Measurements from ENCODE around the gene FKBP7. TPM values are rescaled to one million over a fixed set of nuclear protein-coding genes. Genes with fewer than 3 reads are reported as not detected.
A peak's percentile ranks its signal among the peaks of the same experiment; 100 is the strongest.
"Not testable (repeated sequence)": the region's sequence is repeated elsewhere in the genome, so short reads cannot be mapped to it uniquely, and the experiment has no call there.

FKBP7 gene, protein sequence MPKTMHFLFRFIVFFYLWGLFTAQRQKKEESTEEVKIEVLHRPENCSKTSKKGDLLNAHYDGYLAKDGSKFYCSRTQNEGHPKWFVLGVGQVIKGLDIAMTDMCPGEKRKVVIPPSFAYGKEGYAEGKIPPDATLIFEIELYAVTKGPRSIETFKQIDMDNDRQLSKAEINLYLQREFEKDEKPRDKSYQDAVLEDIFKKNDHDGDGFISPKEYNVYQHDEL
- 1 to 10 TPM; 1.6 to 1.8 TPM for total RNA-seq

DNA sequence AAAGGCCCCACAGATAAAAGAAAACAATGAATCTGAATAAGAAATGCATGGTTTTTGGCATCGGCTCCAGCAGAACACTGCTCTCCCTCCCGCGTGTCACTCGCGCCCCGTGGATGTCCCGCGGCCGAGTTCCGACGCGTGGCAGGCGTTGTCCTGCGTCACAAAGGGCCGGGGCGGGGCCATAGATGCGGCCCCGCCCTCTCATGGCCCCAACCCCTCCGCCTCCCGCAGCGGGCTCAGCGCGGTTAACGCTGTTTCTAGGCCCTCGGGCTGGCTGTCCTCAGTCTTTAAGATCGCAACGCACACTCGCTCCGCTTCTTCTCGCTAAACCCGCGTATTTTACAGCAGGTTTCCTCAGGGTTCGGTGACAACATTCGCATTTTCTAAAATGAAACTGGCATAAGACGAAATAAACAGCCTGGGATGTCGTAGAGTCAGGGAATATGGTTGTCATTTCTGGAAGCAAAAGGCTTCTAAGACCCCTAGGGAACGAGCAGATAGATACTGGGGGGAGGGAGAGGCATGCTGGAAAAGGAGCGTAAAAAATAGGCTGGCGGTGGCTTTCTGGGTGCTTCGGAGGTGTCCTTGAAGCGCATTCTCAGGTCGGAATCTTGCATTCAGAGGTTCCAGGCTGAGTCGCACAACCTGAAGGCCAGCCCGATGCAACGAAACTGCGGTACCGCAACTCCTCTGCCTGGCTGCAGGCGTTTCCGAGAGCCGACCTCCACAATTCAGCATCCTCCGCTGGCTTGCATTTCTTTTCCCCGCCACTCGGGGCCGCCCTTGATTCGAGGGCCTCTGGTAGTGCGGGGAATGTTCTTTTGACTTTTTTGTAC, at the start of gene FKBP7:
FKBP7 (minus strand) TSS at position 162 of the 836 bp plus-strand sequence; CDS start at position 61, 101 bp downstream.
- Mint-ChIP-seq H3K27ac (peak within 1 kb of the TSS; percentile 99), H3K36me3 (ENCODE audit: low read depth) (peaks cover 6% of the 10 kb centered on the region), H3K4me1 (peaks cover 47% of the 10 kb centered on the region), H3K27me3 (no peaks in the 10 kb centered on the region), H3K9me3 (no peaks in the 10 kb centered on the region), H3K4me3 (peak within 1 kb of the TSS; percentile 95)
- POLR2A ChIA-PET: interaction anchor here (1.0 to 1.9 kb wide), 5 partner anchors 28 to 64 kb away, joined by 3 to 8 read pairs (median 5); partner anchors contain the start of genes PJVK and PRKRA
- CTCF ChIA-PET: interaction anchor here (2.3 kb wide), 1 partner anchor 44 kb away, joined by 15 read pairs; no protein-coding TSS in a partner anchor
- peak; percentile 87 for DNase-seq

DNA sequence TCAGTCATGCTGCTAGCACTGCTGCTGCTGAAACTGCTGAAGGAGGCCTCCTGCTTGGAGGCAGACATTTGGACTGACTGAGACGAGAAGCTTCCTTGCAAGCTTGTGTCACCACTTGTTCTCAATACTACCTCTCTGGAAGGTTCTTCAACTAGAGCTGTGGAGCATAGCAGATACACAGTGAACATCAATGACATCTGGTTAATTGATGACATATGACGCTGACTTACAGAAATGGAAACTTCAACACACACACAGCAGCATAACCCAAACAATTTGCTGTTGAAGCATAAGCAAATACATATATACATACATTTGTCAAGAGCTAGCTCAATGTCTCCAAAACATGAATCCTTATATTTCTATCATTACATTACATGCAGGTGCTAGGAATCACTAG, 49.2 kb upstream of the FKBP7 start:
- CTCF ChIA-PET: no interaction called here

DNA sequence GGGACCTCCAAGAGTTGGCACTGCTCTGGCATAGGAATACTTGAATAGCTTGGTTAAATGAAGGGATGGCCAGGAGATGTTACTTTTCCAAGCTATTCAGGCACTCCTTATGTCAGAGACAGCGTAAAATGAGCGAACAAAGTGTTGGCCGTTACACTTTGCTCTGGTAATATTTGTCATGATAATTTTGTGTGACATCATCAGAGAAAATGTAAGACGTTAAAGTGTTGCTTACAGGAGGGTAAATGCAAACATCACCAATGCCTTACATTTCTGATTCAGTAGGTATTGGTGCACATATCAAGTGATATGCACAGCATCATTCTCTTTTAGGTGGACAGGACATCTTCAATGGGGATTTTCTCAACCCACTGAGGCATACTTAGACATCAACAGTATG, 47.9 kb upstream of the FKBP7 start:
- ChIA-PET CTCF (no interaction called here), POLR2A (no interaction called here)
- Mint-ChIP-seq H3K9me3 (no peaks in the 10 kb centered on the region), H3K4me1 (peaks cover 70% of the 10 kb centered on the region), H3K36me3 (ENCODE audit: low read depth) (peaks cover 33% of the 10 kb centered on the region), H3K27me3 (no peaks in the 10 kb centered on the region), H3K27ac (no peak overlapping the region), H3K4me3 (no peak overlapping the region)
- DNase-seq: no peak

More for the DNA sequence above, 49.2 kb upstream of the FKBP7 start:
- no peaks in the 10 kb centered on the region for H3K27me3 Mint-ChIP-seq
- H3K4me3 Mint-ChIP-seq: no peak overlapping the region
- DNase-seq: no peak
- H3K9me3 Mint-ChIP-seq: no peaks in the 10 kb centered on the region
- H3K27ac Mint-ChIP-seq: peak overlapping the region; percentile 30
- peaks cover 43% of the 10 kb centered on the region for H3K36me3 Mint-ChIP-seq (ENCODE audit: low read depth)
- POLR2A ChIA-PET: no interaction called here
- peaks cover 73% of the 10 kb centered on the region for H3K4me1 Mint-ChIP-seq

DNA sequence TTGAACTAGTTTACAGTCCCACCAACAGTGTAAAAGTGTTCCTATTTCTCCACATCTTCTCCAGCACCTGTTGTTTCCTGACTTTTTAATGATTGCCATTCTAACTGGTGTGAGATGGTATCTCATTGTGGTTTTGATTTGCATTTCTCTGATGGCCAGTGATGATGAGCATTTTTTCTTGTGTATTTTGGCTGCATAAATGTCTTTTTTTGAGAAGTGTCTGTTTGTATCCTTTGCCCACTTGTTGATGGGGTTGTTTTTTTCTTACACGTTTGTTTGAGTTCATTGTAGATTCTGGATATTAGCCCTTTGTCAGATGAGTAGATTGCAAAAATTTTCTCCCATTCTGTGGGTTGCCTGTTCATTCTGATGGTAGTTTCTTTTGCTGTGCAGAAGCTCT, 47.1 kb upstream of the FKBP7 start:
- Mint-ChIP-seq H3K4me1 (peaks cover 69% of the 10 kb centered on the region), H3K4me3 (peak overlapping the region; percentile 33), H3K36me3 (ENCODE audit: low read depth) (peaks cover 26% of the 10 kb centered on the region)
- CTCF ChIA-PET, POLR2A ChIA-PET, H3K27ac Mint-ChIP-seq, H3K9me3 Mint-ChIP-seq, H3K27me3 Mint-ChIP-seq, DNase-seq: not testable (repeated sequence)

DNA sequence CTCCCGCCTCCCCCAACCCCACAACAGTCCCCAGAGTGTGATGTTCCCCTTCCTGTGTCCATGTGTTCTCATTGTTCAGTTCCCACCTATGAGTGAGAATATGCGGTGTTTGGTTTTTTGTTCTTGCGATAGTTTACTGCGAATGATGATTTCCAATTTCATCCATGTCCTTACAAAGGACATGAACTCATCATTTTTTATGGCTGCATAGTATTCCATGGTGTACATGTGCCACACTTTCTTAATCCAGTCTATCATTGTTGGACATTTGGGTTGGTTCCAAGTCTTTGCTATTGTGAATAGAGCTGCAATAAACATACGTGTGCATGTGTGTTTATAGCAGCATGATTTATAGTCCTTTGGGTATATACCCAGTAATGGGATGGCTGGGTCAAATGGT, 46.6 kb upstream of the FKBP7 start:
- Mint-ChIP-seq H3K4me1 (peaks cover 66% of the 10 kb centered on the region), H3K36me3 (ENCODE audit: low read depth) (peaks cover 23% of the 10 kb centered on the region)

DNA sequence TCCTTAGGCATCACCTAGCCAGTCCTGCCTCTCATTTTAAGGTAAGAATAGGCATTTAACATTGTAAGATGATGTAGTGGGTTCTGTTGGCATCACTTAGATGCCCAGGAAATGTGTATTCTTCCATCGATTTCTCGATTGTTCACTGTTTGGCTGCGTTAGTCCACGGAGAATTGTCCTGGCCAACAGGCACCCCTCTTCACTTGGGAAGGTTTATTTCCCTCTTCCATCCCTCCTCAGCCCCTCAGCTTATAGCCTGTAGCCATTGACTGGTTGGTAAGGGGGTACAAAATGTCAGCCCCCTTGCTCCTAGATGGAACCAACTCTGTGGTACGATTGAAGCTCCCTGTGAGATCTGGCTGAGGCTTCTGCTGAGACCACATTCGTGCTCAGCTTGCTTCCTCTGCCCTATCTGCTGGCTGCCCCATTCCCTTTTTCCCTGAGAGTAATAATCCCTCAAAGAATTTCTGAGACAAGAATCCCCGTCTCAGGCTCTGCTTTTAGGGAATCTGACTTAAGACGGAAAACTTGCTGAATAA, 45.3 kb upstream of the FKBP7 start:
- Mint-ChIP-seq H3K9me3 (no peaks in the 10 kb centered on the region), H3K36me3 (ENCODE audit: low read depth) (peaks cover 19% of the 10 kb centered on the region), H3K4me1 (peaks cover 60% of the 10 kb centered on the region), H3K27ac (peak overlapping the region; percentile 80), H3K4me3 (peak overlapping the region; percentile 89), H3K27me3 (no peaks in the 10 kb centered on the region)
- CTCF ChIA-PET: interaction anchor here (1.1 to 3.1 kb wide), 10 partner anchors 9 to 109 kb away, joined by 3 to 15 read pairs (median 4); partner anchors contain the start of genes PJVK, PLEKHA3 and PRKRA
- no peak for DNase-seq
- POLR2A ChIA-PET: interaction anchor here (0.7 to 2.8 kb wide), 8 partner anchors 9 to 126 kb away, joined by 3 to 14 read pairs (median 6); partner anchors contain the start of genes PJVK and PRKRA

More for the DNA sequence above, 46.6 kb upstream of the FKBP7 start:
- H3K27ac Mint-ChIP-seq, H3K27me3 Mint-ChIP-seq, H3K9me3 Mint-ChIP-seq, DNase-seq, CTCF ChIA-PET, H3K4me3 Mint-ChIP-seq, POLR2A ChIA-PET: not testable (repeated sequence)

DNA sequence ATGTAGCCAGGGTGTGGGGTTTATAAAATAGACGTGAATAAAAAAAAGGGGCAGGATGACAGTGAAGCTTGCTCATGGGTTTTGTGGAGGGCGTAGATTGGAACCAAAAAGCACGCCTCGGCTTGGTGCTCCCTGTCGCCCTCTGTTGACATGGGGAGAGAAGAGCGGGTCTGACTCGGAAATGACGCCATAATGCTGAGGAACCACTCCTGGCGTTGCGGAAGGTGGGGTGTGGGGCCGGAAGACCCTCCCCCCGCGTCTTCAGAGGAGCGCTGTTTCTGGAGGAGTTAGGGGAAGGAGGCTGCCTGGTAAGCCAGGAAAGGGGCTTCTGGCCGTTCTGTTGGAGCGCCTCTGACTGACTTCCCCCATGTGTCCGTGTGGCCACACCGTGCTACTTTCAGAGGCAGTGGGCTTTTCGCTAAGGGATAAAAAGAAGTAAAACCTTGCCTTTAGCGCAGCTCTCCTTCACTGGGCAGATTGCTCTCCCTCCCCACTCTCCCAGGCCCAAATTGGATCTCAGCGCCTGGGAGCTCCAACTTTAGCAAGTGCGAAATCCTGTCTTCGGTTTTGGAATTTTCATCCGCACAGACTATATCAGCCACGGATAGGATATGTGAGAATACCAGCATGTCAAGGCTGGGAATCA, 44.7 kb upstream of the FKBP7 start:
- DNase-seq: peak; percentile 88
- ChIA-PET CTCF (interaction anchor here (0.7 to 3.1 kb wide), 14 partner anchors 8 to 1161 kb away, joined by 3 to 15 read pairs (median 4); partner anchors contain the start of genes PJVK, PLEKHA3 and PRKRA), POLR2A (interaction anchor here (1.4 to 2.8 kb wide), 7 partner anchors 8 to 126 kb away, joined by 3 to 14 read pairs (median 8); partner anchors contain the start of genes PJVK and PRKRA)
- H3K9me3 Mint-ChIP-seq: no peaks in the 10 kb centered on the region
- peaks cover 18% of the 10 kb centered on the region for H3K36me3 Mint-ChIP-seq (ENCODE audit: low read depth)
- peak overlapping the region; percentile 80 for H3K27ac Mint-ChIP-seq
- no peaks in the 10 kb centered on the region for H3K27me3 Mint-ChIP-seq
- H3K4me1 Mint-ChIP-seq: peaks cover 57% of the 10 kb centered on the region
- H3K4me3 Mint-ChIP-seq: peak overlapping the region; percentile 89

DNA sequence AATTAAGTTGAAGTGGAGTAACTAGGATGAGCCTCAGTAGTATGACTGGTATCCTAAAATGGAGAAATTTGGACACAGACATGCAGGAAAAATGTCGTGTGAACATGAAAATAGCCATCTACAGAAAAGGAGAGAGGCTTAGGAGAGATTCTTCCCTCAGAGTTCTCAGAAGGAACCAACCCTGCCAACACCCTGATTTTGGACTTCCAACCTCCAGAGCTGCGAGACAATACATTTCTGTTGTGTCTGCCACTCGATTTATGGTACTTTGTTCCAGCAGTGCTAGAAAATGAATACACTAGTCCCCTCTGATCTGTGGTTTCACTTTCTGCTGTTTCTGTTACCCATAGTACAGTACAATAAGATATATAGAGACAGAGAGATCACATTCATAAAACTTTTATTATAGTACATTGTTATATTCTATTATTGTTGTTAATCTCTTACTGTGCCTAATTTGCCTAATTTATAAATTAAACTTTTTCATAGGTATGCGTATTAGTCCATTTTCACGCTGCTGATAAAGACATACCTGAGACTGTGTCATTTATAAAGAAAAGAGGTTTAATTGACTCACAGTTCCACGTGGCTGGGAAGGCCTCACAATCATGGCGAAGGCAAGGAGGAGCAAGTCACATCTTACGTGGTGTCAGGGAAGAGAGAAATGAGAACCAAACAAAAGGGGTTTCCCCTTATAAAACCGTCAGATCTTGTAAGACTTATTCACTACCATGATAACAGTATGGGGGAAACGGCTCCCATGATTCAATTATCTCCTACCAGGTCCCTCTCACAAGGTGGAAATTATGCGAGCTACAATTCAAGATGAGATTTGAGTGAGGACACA, 43.1 kb upstream of the FKBP7 start:
- H3K36me3 Mint-ChIP-seq (ENCODE audit: low read depth): peaks cover 26% of the 10 kb centered on the region
- peaks cover 43% of the 10 kb centered on the region for H3K4me1 Mint-ChIP-seq
- H3K9me3 Mint-ChIP-seq: no peaks in the 10 kb centered on the region
- ChIA-PET CTCF (interaction anchor here (0.7 to 3.1 kb wide), 4 partner anchors 9 to 205 kb away, joined by 3 to 15 read pairs (median 4); partner anchors contain the start of gene PLEKHA3), POLR2A (interaction anchor here (1.0 kb wide), 1 partner anchor 40 kb away, joined by 3 read pairs; no protein-coding TSS in a partner anchor)
- H3K27ac Mint-ChIP-seq: peak overlapping the region; percentile 0
- DNase-seq: no peak
- H3K4me3 Mint-ChIP-seq: no peak overlapping the region
- no peaks in the 10 kb centered on the region for H3K27me3 Mint-ChIP-seq

DNA sequence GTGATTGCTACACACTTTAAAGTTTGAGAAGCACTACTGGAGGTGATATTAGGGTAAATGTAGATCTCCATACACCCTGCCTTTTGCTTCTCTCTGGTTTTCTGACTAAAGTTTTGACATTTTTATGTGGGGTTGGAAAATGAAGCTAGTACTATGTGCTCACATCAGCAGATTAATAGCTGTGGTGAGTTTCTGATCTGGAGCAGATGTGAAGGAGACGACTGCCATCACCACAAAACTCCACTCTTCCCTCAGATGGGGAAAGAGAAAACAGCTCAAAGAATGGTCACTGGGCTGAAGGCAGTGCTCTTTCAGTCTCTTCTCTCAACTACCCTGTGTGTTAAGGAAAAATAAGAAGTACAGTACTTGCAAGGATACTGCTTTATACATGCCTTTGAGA, 39.1 kb upstream of the FKBP7 start:
- no peak for DNase-seq
- no peak overlapping the region for H3K27ac Mint-ChIP-seq
- H3K36me3 Mint-ChIP-seq (ENCODE audit: low read depth): peaks cover 33% of the 10 kb centered on the region
- no peaks in the 10 kb centered on the region for H3K27me3 Mint-ChIP-seq
- ChIA-PET POLR2A (interaction anchor here (1.2 to 1.9 kb wide), 2 partner anchors 10 to 37 kb away, joined by 3 to 4 read pairs; partner anchors contain the start of gene PLEKHA3), CTCF (interaction anchor here (0.7 kb wide), 1 partner anchor 46 kb away, joined by 3 read pairs; no protein-coding TSS in a partner anchor)
- H3K4me3 Mint-ChIP-seq: no peak overlapping the region
- H3K9me3 Mint-ChIP-seq: no peaks in the 10 kb centered on the region
- H3K4me1 Mint-ChIP-seq: peaks cover 40% of the 10 kb centered on the region

DNA sequence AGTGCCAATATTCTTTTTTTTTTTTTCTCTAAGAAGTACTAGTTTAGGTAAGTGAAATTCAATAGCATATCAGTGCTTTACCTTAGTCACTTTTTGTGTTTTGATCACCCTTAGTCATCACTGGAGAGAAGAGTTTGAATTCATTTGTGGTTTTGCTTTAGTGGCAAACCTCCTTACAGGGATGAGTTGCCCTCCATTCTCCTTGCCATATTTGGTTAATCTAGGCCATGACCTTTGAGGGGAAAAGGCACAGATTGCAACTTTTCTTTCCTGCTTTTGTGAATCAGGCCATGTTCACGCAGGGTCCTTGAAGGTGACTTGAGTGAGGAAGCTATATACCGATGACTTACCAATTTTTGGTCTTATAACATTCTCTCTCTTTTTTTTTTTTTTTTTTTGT, 36.3 kb upstream of the FKBP7 start:
- H3K9me3 Mint-ChIP-seq: no peaks in the 10 kb centered on the region
- H3K4me1 Mint-ChIP-seq: peaks cover 31% of the 10 kb centered on the region
- peak overlapping the region; percentile 89 for H3K27ac Mint-ChIP-seq
- ChIA-PET CTCF (interaction anchor here (0.9 to 2.1 kb wide), 2 partner anchors 9 to 35 kb away, joined by 3 to 10 read pairs; partner anchors contain the start of gene PLEKHA3), POLR2A (interaction anchor here (1.3 to 2.5 kb wide), 2 partner anchors 9 to 15 kb away, joined by 4 to 14 read pairs; no protein-coding TSS in a partner anchor)
- peaks cover 37% of the 10 kb centered on the region for H3K36me3 Mint-ChIP-seq (ENCODE audit: low read depth)
- DNase-seq: peak; percentile 58
- no peaks in the 10 kb centered on the region for H3K27me3 Mint-ChIP-seq
- H3K4me3 Mint-ChIP-seq: peak overlapping the region; percentile 33

DNA sequence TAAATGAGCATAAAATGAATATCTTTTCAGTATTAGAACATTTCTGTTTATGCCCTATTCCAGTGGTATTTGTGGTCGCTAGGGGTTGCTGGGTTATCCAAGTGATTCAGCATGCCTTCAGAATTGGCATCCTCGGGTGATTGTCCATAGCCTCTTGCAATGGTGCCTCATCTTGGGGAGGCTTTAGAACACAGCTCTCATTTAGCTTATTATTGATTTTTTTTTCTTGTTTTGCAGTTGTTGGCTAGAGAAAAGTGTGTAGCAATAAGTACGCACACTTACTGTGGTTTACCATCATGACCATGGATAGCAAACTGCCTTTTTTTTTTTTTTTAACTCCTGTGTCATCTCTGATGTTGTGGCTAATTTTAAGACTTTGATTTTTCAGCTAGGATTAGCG, 35.5 kb upstream of the FKBP7 start:
- Mint-ChIP-seq H3K27me3 (no peaks in the 10 kb centered on the region), H3K4me1 (peaks cover 32% of the 10 kb centered on the region), H3K36me3 (ENCODE audit: low read depth) (peaks cover 40% of the 10 kb centered on the region), H3K9me3 (no peaks in the 10 kb centered on the region), H3K27ac (no peak overlapping the region), H3K4me3 (no peak overlapping the region)
- DNase-seq: no peak
- POLR2A ChIA-PET: interaction anchor here (2.5 kb wide), 1 partner anchor 10 kb away, joined by 14 read pairs; no protein-coding TSS in a partner anchor
- CTCF ChIA-PET: interaction anchor here (2.1 kb wide), 1 partner anchor 10 kb away, joined by 10 read pairs; no protein-coding TSS in a partner anchor
